Pericardium fibroblast (primary cell): ENCODE measurements around the gene MPHOSPH8. TPM values are rescaled to one million over a fixed set of nuclear protein-coding genes. Genes with fewer than 3 reads are reported as not detected.

Source experiments
- total RNA-seq: library from RNA; depleted of rRNA; stranded (reverse); fragments of >200 nt; gene quantifications from 2 replicates; pipeline ENCODE4 v1.2.3, GENCODE V29; 2015

MPHOSPH8 gene
- total RNA-seq: 14.8 and 15.6 TPM in 2 replicates

GRCh38 chr13:19633479-19634255 lies at the start of gene MPHOSPH8:
Gene MPHOSPH8 (plus strand): TSS chr13:19633659. CDS start chr13:19633749, 90 bp downstream.

Other genes starting within 250 kb of the MPHOSPH8 start
- gene TPTE2, start 72.1 kb upstream of the MPHOSPH8 start, total RNA-seq: not detected in 2 replicates
- 26.0 and 41.9 TPM in 2 replicates for gene PSPC1, start 149.3 kb downstream of the MPHOSPH8 start, total RNA-seq
- gene ZMYM5, start 230.0 kb downstream of the MPHOSPH8 start, total RNA-seq: 6.1 and 8.3 TPM in 2 replicates